ENCODE results near the gene IFNA16. TPM values are rescaled to one million over a fixed set of nuclear protein-coding genes. Genes with fewer than 3 reads are reported as not detected.

Gene IFNA16
- polyA plus RNA-seq, 2 of the 4 experiments (the other 2 are of a cell fraction), result not detected

GRCh38 chr9:21255538-21256212 lies 38.6 kb upstream of the IFNA16 start (continued):
- no peak for TF ChIP-seq HOXA7 (CRISPR knock-in tag; IDR thresholded peaks at IDR 0.05)

GRCh38 chr9:21252721-21253547 lies 35.8 kb upstream of the IFNA16 start:
- CTCF ChIA-PET, result interaction anchor here (0.6 to 5.1 kb wide), 20 partner anchors 12 to 1427 kb away, joined by 3 to 40 read pairs (median 6); no protein-coding TSS in a partner anchor
- TF ChIP-seq SMC3 (IDR thresholded peaks at IDR 0.05), result peak; percentile 40; the same call in 2 of the 3 replicates
- no peak for TF ChIP-seq GATA3 (IDR thresholded peaks at IDR 0.05; ENCODE audit: borderline replicate concordance)
- peak; percentile 64 for TF ChIP-seq CTCF (IDR thresholded peaks at IDR 0.05)
- TF ChIP-seq RAD21 (conservative IDR thresholded peaks at IDR 0.05 in 1 of 2, IDR thresholded peaks at IDR 0.05 in 1 of 2), result peak; percentile 56 to 69
- Histone ChIP-seq H3K4me2 (peak overlapping the region; percentile 48), H3K4me1 (no peaks in the 10 kb centered on the region), H3K9me3 (no peaks in the 10 kb centered on the region; the same call in 2 of the 3 replicates), H3K27ac (no peak overlapping the region), H3K4me3 (no peak overlapping the region)
- ATAC-seq, result peak; percentile 90 to 94
- peak; percentile 76 for FAIRE-seq
- POLR2A ChIA-PET, result no interaction called here
- 0% methylated on average over 3 of the region's 3 CpGs for WGBS (ENCODE audit: missing lambda C conversion rate)
- peak; percentile 40 to 42 for DNase-seq (ENCODE audit: low read depth in 1 of 2, low spot score in 1 of 2)

- TF ChIP-seq SREBF2 (IDR thresholded peaks at IDR 0.05), result no peak
- no peak for TF ChIP-seq FOXS1 (CRISPR knock-in tag; IDR thresholded peaks at IDR 0.05)
- no peak for TF ChIP-seq POLR2AphosphoS2 (conservative IDR thresholded peaks at IDR 0.05; ENCODE audit: low read length)
- no peak for TF ChIP-seq RARB (CRISPR knock-in tag; IDR thresholded peaks at IDR 0.05)
- TF ChIP-seq KDM5A (IDR thresholded peaks at IDR 0.05), result no peak
- TF ChIP-seq POLR2A (IDR thresholded peaks at IDR 0.05; ENCODE audit: low read length), result no peak
- TF ChIP-seq HOXB13 (CRISPR knock-in tag; IDR thresholded peaks at IDR 0.05; ENCODE audit: low read depth), result no peak
- Histone ChIP-seq H3K4me1 (no peaks in the 10 kb centered on the region), H3K27ac (no peak overlapping the region), H3K9me3 (no peaks in the 10 kb centered on the region; the same call in 2 of the 3 replicates), H3K4me2 (no peak overlapping the region), H3K4me3 (no peak overlapping the region)
- POLR2A ChIA-PET, result no interaction called here
- DNase-seq (ENCODE audit: low read depth in 1 of 2, low spot score in 1 of 2), result no peak
- WGBS (ENCODE audit: missing lambda C conversion rate), result 1% methylated on average over 4 of the region's 4 CpGs
- CTCF ChIA-PET, result interaction anchor here (0.7 to 5.1 kb wide), 8 partner anchors 13 to 537 kb away, joined by 4 to 40 read pairs (median 10); no protein-coding TSS in a partner anchor
- no peak for FAIRE-seq
- ATAC-seq, result 0 out of 6 replicates have a peak, but pooled peaks of 1 of the 2 experiments have one; percentile 28
Measured at GRCh38 chr9:21251638-21252037, 34.5 kb upstream of the IFNA16 start.

- ATAC-seq (peak in 1 of 2 experiments; percentile 60; a peak in 4 of 6 replicates), FAIRE-seq (no peak), DNase-seq (ENCODE audit: low read depth in 1 of 2, low spot score in 1 of 2) (no peak)
- H3K27ac ChIP-seq, result no peak overlapping the region
- no peak overlapping the region for H3K4me3 ChIP-seq
- H3K4me2 ChIP-seq, result no peak overlapping the region
- TF ChIP-seq HOXA7 (CRISPR knock-in tag; IDR thresholded peaks at IDR 0.05), result no peak
- TF ChIP-seq JUNB (IDR thresholded peaks at IDR 0.05), result no peak
- TF ChIP-seq ATOH8 (CRISPR knock-in tag; IDR thresholded peaks at IDR 0.05; ENCODE audit: low read depth), result no peak
- no peak for TF ChIP-seq HMGXB4 (CRISPR knock-in tag; IDR thresholded peaks at IDR 0.05; ENCODE audit: borderline replicate concordance)
- TF ChIP-seq MAX (IDR thresholded peaks at IDR 0.05), result no peak
- no peak for TF ChIP-seq CBX8 (IDR thresholded peaks at IDR 0.05)
- no peak for TF ChIP-seq EHF (CRISPR knock-in tag; IDR thresholded peaks at IDR 0.05)
- no peak for TF ChIP-seq POLR2A (IDR thresholded peaks at IDR 0.05; ENCODE audit: low read length)
- TF ChIP-seq SMC3 (IDR thresholded peaks at IDR 0.05), result no peak
- TF ChIP-seq NFE2L2 (conservative IDR thresholded peaks at IDR 0.05; ENCODE audit: low read length), result no peak
- no peak for TF ChIP-seq HEYL (CRISPR knock-in tag; IDR thresholded peaks at IDR 0.05)
- no peak for TF ChIP-seq CEBPB (IDR thresholded peaks at IDR 0.05)
- TF ChIP-seq RAD21 (conservative IDR thresholded peaks at IDR 0.05 in 1 of 2, IDR thresholded peaks at IDR 0.05 in 1 of 2), result no peak
- no peak for TF ChIP-seq JUN (IDR thresholded peaks at IDR 0.05)
- TF ChIP-seq SREBF2 (IDR thresholded peaks at IDR 0.05), result no peak
- no peak for TF ChIP-seq HDAC2 (IDR thresholded peaks at IDR 0.05)
- 0% methylated on average over 1 of the region's 1 CpG for WGBS (ENCODE audit: missing lambda C conversion rate)
- no peaks in the 10 kb centered on the region for H3K4me1 ChIP-seq
- ChIA-PET POLR2A (no interaction called here), CTCF (interaction anchor here (1.2 to 5.1 kb wide), 7 partner anchors 9 to 562 kb away, joined by 3 to 40 read pairs (median 7); no protein-coding TSS in a partner anchor)
- no peaks in the 10 kb centered on the region; the same call in 2 of the 3 replicates for H3K9me3 ChIP-seq
Measured at GRCh38 chr9:21251190-21251589, 34.1 kb upstream of the IFNA16 start.

All from A549 (cell line).